Gastroesophageal sphincter (tissue), 4 donors: Measurements from ENCODE around the gene FRAT2. TPM values are rescaled to one million over a fixed set of nuclear protein-coding genes. Genes with fewer than 3 reads are reported as not detected.
A peak's percentile ranks its signal among the peaks of the same experiment; 100 is the strongest.

Source experiments
- ATAC-seq: fragments of 150-250 bp; one replicate; pipeline ENCODE4 v1.9.1; 2016; ENCODE audit warnings: mild to moderate bottlenecking, moderate library complexity
- H3K27ac ChIP-seq, 4 donors: fragments of 200-600 bp; sonication (generic) in 3 of 4; 1 replicate in 3 of 4; 2 replicates in 1 of 4; pipeline ENCODE4 v1.5.1; 2016 to 2019
- H3K27me3 ChIP-seq: fragments of 200-600 bp; sonication (generic); one replicate; pipeline ENCODE4 v1.5.1; 2019
- H3K36me3 ChIP-seq, 2 donors: fragments of 200-600 bp; sonication (generic); one replicate each; pipeline ENCODE4 v1.5.1; 2019; ENCODE audit warnings: control low read depth in 1 of 2
- H3K4me1 ChIP-seq, 3 donors: fragments of 200-600 bp; sonication (generic); 1 replicate in 2 of 3; 2 replicates in 1 of 3; pipeline ENCODE4 v1.5.1; 2016 to 2019; ENCODE audit warnings: control low read depth in 2 of 3
- H3K4me3 ChIP-seq, 2 donors: fragments of 200-600 bp; sonication (generic); one replicate each; pipeline ENCODE4 v1.5.1; 2019; ENCODE audit warnings: mild to moderate bottlenecking in 1 of 2, moderate library complexity in 1 of 2
- H3K9me3 ChIP-seq, 3 donors: fragments of 200-600 bp; sonication (generic); one replicate each; pipeline ENCODE4 v1.5.1; 2017 to 2019; ENCODE audit warnings: control low read depth in 2 of 3
- EP300 ChIP-seq: sonication (generic); formaldehyde crosslinking; IDR thresholded peaks from one replicate; pipeline ENCODE4 v1.6.1; 2017; ENCODE audit warnings: antibody characterized with exemption, mild to moderate bottlenecking
- POLR2A ChIP-seq, 2 donors: fragments of 450-650 bp; IDR thresholded peaks; one replicate each; pipeline ENCODE4 v1.6.1; 2017; ENCODE audit warnings: antibody characterized with exemption in 2 of 2, mild to moderate bottlenecking in 2 of 2, moderate library complexity in 1 of 2
- POLR2AphosphoS5 ChIP-seq: sonication (generic); formaldehyde crosslinking; IDR thresholded peaks from one replicate; pipeline ENCODE4 v1.6.1; 2017; ENCODE audit warnings: antibody characterized with exemption
- WGBS, 2 donors: methylation state at CpG; one replicate each; pipeline ENCODE4 v1.1.5; 2018; ENCODE audit warnings: low coverage in 1 of 2; 5-methylcytosine and 5-hydroxymethylcytosine counted together
- total RNA-seq, 4 donors: library from RNA; depleted of rRNA; stranded (reverse); fragments of >200 nt; gene quantifications; one replicate each; pipeline ENCODE4 v1.1.0, GENCODE V29; 2016
- TF ChIP-seq, protein P1 (sequence below), 4 experiments: fragments of 200-600 bp in 2 of 4; fragments of 450-650 bp in 2 of 4; sonication (generic) in 1 of 4; IDR thresholded peaks; one replicate each; pipeline ENCODE4 v1.5.1; 2017 to 2019; ENCODE audit warnings: antibody characterized with exemption in 4 of 4, mild to moderate bottlenecking in 2 of 4, moderate library complexity in 2 of 4

Gene FRAT2
- total RNA-seq, 4 donors from 2014 or later, result 10.8 to 20.9 (median 12.5) TPM

- TF ChIP-seq POLR2A (IDR thresholded peaks at IDR 0.05), result peak; percentile 17 to 37
- TF ChIP-seq, protein P1, sequence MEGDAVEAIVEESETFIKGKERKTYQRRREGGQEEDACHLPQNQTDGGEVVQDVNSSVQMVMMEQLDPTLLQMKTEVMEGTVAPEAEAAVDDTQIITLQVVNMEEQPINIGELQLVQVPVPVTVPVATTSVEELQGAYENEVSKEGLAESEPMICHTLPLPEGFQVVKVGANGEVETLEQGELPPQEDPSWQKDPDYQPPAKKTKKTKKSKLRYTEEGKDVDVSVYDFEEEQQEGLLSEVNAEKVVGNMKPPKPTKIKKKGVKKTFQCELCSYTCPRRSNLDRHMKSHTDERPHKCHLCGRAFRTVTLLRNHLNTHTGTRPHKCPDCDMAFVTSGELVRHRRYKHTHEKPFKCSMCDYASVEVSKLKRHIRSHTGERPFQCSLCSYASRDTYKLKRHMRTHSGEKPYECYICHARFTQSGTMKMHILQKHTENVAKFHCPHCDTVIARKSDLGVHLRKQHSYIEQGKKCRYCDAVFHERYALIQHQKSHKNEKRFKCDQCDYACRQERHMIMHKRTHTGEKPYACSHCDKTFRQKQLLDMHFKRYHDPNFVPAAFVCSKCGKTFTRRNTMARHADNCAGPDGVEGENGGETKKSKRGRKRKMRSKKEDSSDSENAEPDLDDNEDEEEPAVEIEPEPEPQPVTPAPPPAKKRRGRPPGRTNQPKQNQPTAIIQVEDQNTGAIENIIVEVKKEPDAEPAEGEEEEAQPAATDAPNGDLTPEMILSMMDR (IDR thresholded peaks at IDR 0.05), result no peak
- WGBS, 2 donors, result 43 to 68% methylated on average over 5 to 12 of the region's 38 CpGs
- no peaks in the 10 kb centered on the region for H3K27me3 ChIP-seq
Measured at GRCh38 chr10:97321032-97321803, 13.3 kb downstream of the FRAT2 start.

GRCh38 chr10:97320480-97321031 lies 14.0 kb downstream of the FRAT2 start:
- H3K9me3 ChIP-seq, result no peaks in the 10 kb centered on the region
- H3K27me3 ChIP-seq, result no peaks in the 10 kb centered on the region
- whole genome bisulfite sequencing, 2 donors, result 26 to 42% methylated on average over 10 to 12 of the region's 24 CpGs
- peak overlapping the region in 3 of 4 donors; percentile 92 to 98 (median 94) for H3K27ac ChIP-seq
- no peak for ATAC-seq
- peaks cover 0 to 34% (median 10%) of the 10 kb centered on the region in 3 donors for H3K4me1 ChIP-seq
- no peaks in the 10 kb centered on the region for H3K36me3 ChIP-seq
- TF ChIP-seq, protein P1 (IDR thresholded peaks at IDR 0.05), result no peak
- no peak for TF ChIP-seq EP300
- no peak for TF ChIP-seq POLR2A (IDR thresholded peaks at IDR 0.05)
- H3K4me3 ChIP-seq, result peak overlapping the region; percentile 76 to 86

More at GRCh38 chr10:97321032-97321803, 13.3 kb downstream of the FRAT2 start:
- no peak for ATAC-seq
- Histone ChIP-seq H3K4me1 (peaks cover 0 to 34% (median 10%) of the 10 kb centered on the region in 3 donors), H3K9me3 (no peaks in the 10 kb centered on the region), H3K4me3 (peak overlapping the region; percentile 76 to 86), H3K27ac (peak overlapping the region in 3 of 4 donors; percentile 92 to 98 (median 94)), H3K36me3 (no peaks in the 10 kb centered on the region)

- Histone ChIP-seq H3K27me3 (no peaks in the 10 kb centered on the region), H3K4me3 (peak overlapping the region; percentile 76 to 86), H3K36me3 (no peaks in the 10 kb centered on the region), H3K4me1 (peaks cover 0 to 34% (median 10%) of the 10 kb centered on the region in 3 donors), H3K9me3 (no peaks in the 10 kb centered on the region), H3K27ac (peak overlapping the region in 3 of 4 donors; percentile 92 to 98 (median 94))
- TF ChIP-seq, protein P1 (IDR thresholded peaks at IDR 0.05), result peak in 1 of 4 experiments; percentile 30
- TF ChIP-seq POLR2AphosphoS5, result no peak
- 9% methylated on average over 4 of the region's 83 CpGs; no CpG with 5 or more reads in 1 of the 2 donors for WGBS, 2 donors
- peak; percentile 18 for ATAC-seq
Measured at GRCh38 chr10:97319671-97320479, 14.7 kb downstream of the FRAT2 start.

DNA sequence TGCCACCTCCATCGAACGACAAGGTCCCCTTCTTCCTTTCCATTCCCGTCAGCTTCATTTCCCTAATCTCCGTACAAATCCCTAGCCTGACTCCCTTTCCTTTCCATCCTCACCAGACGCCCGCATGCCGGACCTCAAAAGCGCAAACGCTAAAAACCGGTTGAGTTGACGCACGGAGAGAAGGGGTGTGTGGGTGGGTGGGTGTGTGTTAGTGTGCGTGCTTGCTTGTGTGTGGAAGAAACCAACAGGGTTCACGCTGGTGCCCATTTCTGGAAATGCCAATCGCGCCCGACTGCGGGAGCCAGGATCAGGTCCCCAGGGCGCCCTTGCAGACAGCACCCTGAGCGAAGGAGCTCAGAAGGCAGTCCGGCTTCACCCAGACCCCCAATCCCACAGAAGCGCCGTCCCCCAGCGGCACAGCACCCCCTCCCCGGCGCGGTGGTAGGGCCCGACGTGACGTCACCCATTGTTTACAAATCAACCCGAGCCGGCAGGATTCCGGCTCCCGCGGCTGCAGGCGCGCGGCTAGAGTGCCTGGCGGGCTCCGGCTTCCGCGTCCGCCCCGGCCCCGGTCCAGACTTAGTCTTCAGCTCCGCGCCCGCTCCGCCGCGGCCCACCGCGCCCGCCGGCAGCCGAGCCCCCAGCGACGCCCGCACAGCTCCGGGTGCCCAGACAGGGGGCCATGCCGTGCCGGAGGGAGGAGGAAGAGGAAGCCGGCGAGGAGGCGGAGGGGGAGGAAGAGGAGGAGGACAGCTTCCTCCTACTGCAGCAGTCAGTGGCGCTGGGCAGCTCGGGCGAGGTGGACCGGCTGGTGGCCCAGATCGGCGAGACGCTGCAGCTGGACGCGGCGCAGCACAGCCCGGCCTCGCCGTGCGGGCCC lies 15.5 kb downstream of the FRAT2 start, which contains the start of gene FRAT1:
Gene FRAT1, plus strand, starts transcription at position 500 of the 880 bp plus-strand sequence. Its CDS starts 183 bp downstream, at position 683.
- H3K4me3 ChIP-seq, result peak within 1 kb of the TSS; percentile 76 to 86
- 0 to 1% methylated on average over 12 to 14 of the region's 79 CpGs for WGBS, 2 donors
- ATAC-seq, result peak; percentile 92
- H3K27me3 ChIP-seq, result no peaks in the 10 kb centered on the region
- peak within 1 kb of the TSS; percentile 58 to 98 (median 93) for H3K27ac ChIP-seq
- no peaks in the 10 kb centered on the region for H3K9me3 ChIP-seq
- no peaks in the 10 kb centered on the region for H3K36me3 ChIP-seq
- TF ChIP-seq, protein P1 (IDR thresholded peaks at IDR 0.05), result no peak
- TF ChIP-seq EP300 (peak; percentile 18), POLR2AphosphoS5 (peak; percentile 14), POLR2A (IDR thresholded peaks at IDR 0.05) (peak; percentile 75 to 81)
- H3K4me1 ChIP-seq, result peaks cover 0 to 34% (median 10%) of the 10 kb centered on the region in 3 donors
